ENCODE results near the gene DHX57. TPM values are rescaled to one million over a fixed set of nuclear protein-coding genes. Genes with fewer than 3 reads are reported as not detected.

The DHX57 gene
- total and polyA plus RNA-seq, 2 donors (not counting 3 experiments of a cell fraction or from before 2014, with no cell fraction given), result 8.7 to 28.2 TPM

GRCh38 chr2:38750011-38750890, 125.5 kb downstream of the DHX57 start:
- DNase-seq (ENCODE audit: low read depth, low spot score), result peak; percentile 40
- H4K20me1 ChIP-seq (replicated peaks; ENCODE audit: control insufficient read depth, extremely low read depth, insufficient read depth, low read length), result peaks cover 9% of the 10 kb centered on the region
- no peak for TF ChIP-seq GATA2 (IDR thresholded peaks at IDR 0.05; ENCODE audit: insufficient read depth, insufficient read length, low read depth, low read length)
- peak; percentile 45 for TF ChIP-seq POLR2A (IDR thresholded peaks at IDR 0.05; ENCODE audit: low read depth, low read length)

GRCh38 chr2:38748943-38749804, 126.6 kb downstream of the DHX57 start:
- peaks cover 68% of the 10 kb centered on the region for H3K79me2 ChIP-seq (ENCODE audit: control insufficient read depth, insufficient read depth, low read length)
- H3K27me3 ChIP-seq (ENCODE audit: control insufficient read depth in 2 of 2, insufficient read depth in 2 of 2, low read length in 2 of 2), result no peaks in the 10 kb centered on the region
- DNase-seq (ENCODE audit: low read depth, low spot score) (no peak), FAIRE-seq (no peak)
- H4K20me1 ChIP-seq (replicated peaks; ENCODE audit: control insufficient read depth, extremely low read depth, insufficient read depth, low read length), result peaks cover 17% of the 10 kb centered on the region
- H3K9me3 ChIP-seq (replicated peaks; ENCODE audit: control insufficient read depth, insufficient read depth, low read length), result no peaks in the 10 kb centered on the region
- no TSS peak for BruUV-seq (replicated peaks)
- H3K9ac ChIP-seq (replicated peaks; ENCODE audit: extremely low read depth, insufficient read depth, low read length), result peak overlapping the region; percentile 96
- POLR2A ChIA-PET, result interaction anchor here (0.6 kb wide), 1 partner anchor 198 kb away, joined by 4 read pairs; no protein-coding TSS in a partner anchor
- intact Hi-C loops (cut with micrococcal nuclease), result no loop called here
- peak overlapping the region; percentile 85 for H3K27ac ChIP-seq (ENCODE audit: insufficient read depth, low read depth, low read length)
- CTCF ChIA-PET, result interaction anchor here (1.5 kb wide), 1 partner anchor 168 kb away, joined by 4 read pairs; no protein-coding TSS in a partner anchor
- no peaks in the 10 kb centered on the region for H3K9me1 ChIP-seq (replicated peaks; ENCODE audit: control insufficient read depth, extremely low read depth, insufficient read depth, low read length)
- dilution Hi-C loops (cut with MboI; ENCODE audit: extremely low pct_ligation_motif_present, low sequenced_read_pairs), result no loop called here
- H3K36me3 ChIP-seq (ENCODE audit: control insufficient read depth in 2 of 2, extremely low read depth in 1 of 2, insufficient read depth in 2 of 2, low read length in 2 of 2), result peaks cover 18 to 42% of the 10 kb centered on the region in 2 experiments
- TF ChIP-seq GATA2 (IDR thresholded peaks at IDR 0.05; ENCODE audit: insufficient read depth, insufficient read length, low read depth, low read length), result no peak
- TF ChIP-seq, protein P1, sequence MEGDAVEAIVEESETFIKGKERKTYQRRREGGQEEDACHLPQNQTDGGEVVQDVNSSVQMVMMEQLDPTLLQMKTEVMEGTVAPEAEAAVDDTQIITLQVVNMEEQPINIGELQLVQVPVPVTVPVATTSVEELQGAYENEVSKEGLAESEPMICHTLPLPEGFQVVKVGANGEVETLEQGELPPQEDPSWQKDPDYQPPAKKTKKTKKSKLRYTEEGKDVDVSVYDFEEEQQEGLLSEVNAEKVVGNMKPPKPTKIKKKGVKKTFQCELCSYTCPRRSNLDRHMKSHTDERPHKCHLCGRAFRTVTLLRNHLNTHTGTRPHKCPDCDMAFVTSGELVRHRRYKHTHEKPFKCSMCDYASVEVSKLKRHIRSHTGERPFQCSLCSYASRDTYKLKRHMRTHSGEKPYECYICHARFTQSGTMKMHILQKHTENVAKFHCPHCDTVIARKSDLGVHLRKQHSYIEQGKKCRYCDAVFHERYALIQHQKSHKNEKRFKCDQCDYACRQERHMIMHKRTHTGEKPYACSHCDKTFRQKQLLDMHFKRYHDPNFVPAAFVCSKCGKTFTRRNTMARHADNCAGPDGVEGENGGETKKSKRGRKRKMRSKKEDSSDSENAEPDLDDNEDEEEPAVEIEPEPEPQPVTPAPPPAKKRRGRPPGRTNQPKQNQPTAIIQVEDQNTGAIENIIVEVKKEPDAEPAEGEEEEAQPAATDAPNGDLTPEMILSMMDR (IDR thresholded peaks at IDR 0.05; ENCODE audit: extremely low read depth in 1 of 2, insufficient read depth in 1 of 2, low read depth in 1 of 2, low read length in 2 of 2), result no peak
- TF ChIP-seq FOS (IDR thresholded peaks at IDR 0.05; ENCODE audit: borderline replicate concordance, insufficient read depth, low read length), result no peak
- peak; percentile 20 for TF ChIP-seq POLR2A (IDR thresholded peaks at IDR 0.05; ENCODE audit: low read depth, low read length)
- peaks cover 36% of the 10 kb centered on the region for H3K4me1 ChIP-seq (ENCODE audit: control insufficient read depth, extremely low read depth, insufficient read depth, low read length)
- H3K4me2 ChIP-seq (ENCODE audit: insufficient read depth, low read length), result peak overlapping the region; percentile 96
- H3K4me3 ChIP-seq (replicated peaks in 1 of 3; ENCODE audit: insufficient read depth in 1 of 3, low read depth in 1 of 3, low read length in 3 of 3), result peak overlapping the region; percentile 54 to 92 (median 72)
- no peak overlapping the region for H2AFZ ChIP-seq (ENCODE audit: low read depth, low read length)

More at GRCh38 chr2:38750011-38750890, 125.5 kb downstream of the DHX57 start:
- no peaks in the 10 kb centered on the region for H3K9me1 ChIP-seq (replicated peaks; ENCODE audit: control insufficient read depth, extremely low read depth, insufficient read depth, low read length)
- H3K27me3 ChIP-seq (ENCODE audit: control insufficient read depth in 2 of 2, insufficient read depth in 2 of 2, low read length in 2 of 2), result no peaks in the 10 kb centered on the region
- intact Hi-C loops (cut with micrococcal nuclease) (loop anchor here (2.0 kb wide), 2 partner anchors 147 to 371 kb away; partner anchors contain the start of genes HNRNPLL and SOS1), dilution Hi-C loops (cut with MboI; ENCODE audit: extremely low pct_ligation_motif_present, low sequenced_read_pairs) (no loop called here)
- H3K79me2 ChIP-seq (ENCODE audit: control insufficient read depth, insufficient read depth, low read length), result peaks cover 58% of the 10 kb centered on the region
- CTCF ChIA-PET, result interaction anchor here (0.9 to 1.5 kb wide), 2 partner anchors 84 to 169 kb away, joined by 3 read pairs; no protein-coding TSS in a partner anchor
- peaks cover 36% of the 10 kb centered on the region for H3K4me1 ChIP-seq (ENCODE audit: control insufficient read depth, extremely low read depth, insufficient read depth, low read length)
- no peak for FAIRE-seq
- peak overlapping the region; percentile 85 for H3K27ac ChIP-seq (ENCODE audit: insufficient read depth, low read depth, low read length)
- BruUV-seq (replicated peaks), result TSS peak; percentile 52
- no peak overlapping the region for H2AFZ ChIP-seq (ENCODE audit: low read depth, low read length)
- POLR2A ChIA-PET, result interaction anchor here (0.6 to 3.2 kb wide), 17 partner anchors 8 to 477 kb away, joined by 3 to 64 read pairs (median 7); partner anchors contain the start of genes ATL2, GEMIN6 and HNRNPLL
- peak overlapping the region; percentile 96 for H3K9ac ChIP-seq (replicated peaks; ENCODE audit: extremely low read depth, insufficient read depth, low read length)
- H3K36me3 ChIP-seq (ENCODE audit: control insufficient read depth in 2 of 2, extremely low read depth in 1 of 2, insufficient read depth in 2 of 2, low read length in 2 of 2), result peaks cover 11 to 32% of the 10 kb centered on the region in 2 experiments
- H3K4me2 ChIP-seq (ENCODE audit: insufficient read depth, low read length), result peak overlapping the region; percentile 96
- no peaks in the 10 kb centered on the region for H3K9me3 ChIP-seq (replicated peaks; ENCODE audit: control insufficient read depth, insufficient read depth, low read length)
- peak overlapping the region; percentile 54 to 92 (median 72) for H3K4me3 ChIP-seq (replicated peaks in 1 of 3; ENCODE audit: insufficient read depth in 1 of 3, low read depth in 1 of 3, low read length in 3 of 3)
